SK-N-MC (cell line): ENCODE data around the gene FUCA1.
"Not testable (repeated sequence)": the region's sequence is repeated elsewhere in the genome, so short reads cannot be mapped to it uniquely, and the experiment has no call there.

Experiments used
- DNase-seq: peaks from one replicate; pipeline ENCODE4 v3.0.0-alpha.2; 2011; ENCODE audit warnings: low read depth, low spot score
- H3K27ac ChIP-seq: fragments of 200-600 bp; sonication (generic); 2 replicates; pipeline ENCODE4 v1.5.1; 2016; ENCODE audit warnings: mixed run types
- H3K36me3 ChIP-seq: fragments of 200-600 bp; sonication (generic); 2 replicates; pipeline ENCODE4 v1.6.1; 2017; ENCODE audit warnings: antibody characterized with exemption, low read length, mixed read lengths; ENCODE audit not compliant: insufficient read depth
- H3K4me3 ChIP-seq: fragments of 200-600 bp; sonication (generic); 2 replicates; pipeline ENCODE4 v1.5.1; 2016
- H3K9ac ChIP-seq: fragments of 200-600 bp; sonication (generic); 2 replicates; pipeline ENCODE4 v1.8.0; 2017; ENCODE audit warnings: mixed run types, mixed read lengths; ENCODE audit not compliant: insufficient read length
- H3K9me3 ChIP-seq: fragments of 200-600 bp; sonication (generic); 2 replicates; pipeline ENCODE4 v1.6.1; 2017; ENCODE audit warnings: low read depth, mild to moderate bottlenecking, antibody characterized with exemption, low read length, moderate library complexity, mixed read lengths
- EZH2 ChIP-seq: fragments of 200-600 bp; sonication (generic); IDR thresholded peaks from one replicate; pipeline ENCODE4 v1.6.1; 2017; ENCODE audit warnings: antibody characterized with exemption
- FOXP2 ChIP-seq: optimal IDR thresholded peaks from 2 replicates; pipeline ENCODE3; 2011; ENCODE audit warnings: mild to moderate bottlenecking, moderate library complexity; ENCODE audit not compliant: insufficient read depth; ENCODE audit errors: extremely low read length, control extremely low read depth
- POLR2AphosphoS5 ChIP-seq: IDR thresholded peaks from 2 replicates; pipeline ENCODE4 v1.6.1; 2012; ENCODE audit warnings: mild to moderate bottlenecking, low read depth, low read length, borderline replicate concordance

FUCA1 gene

DNA sequence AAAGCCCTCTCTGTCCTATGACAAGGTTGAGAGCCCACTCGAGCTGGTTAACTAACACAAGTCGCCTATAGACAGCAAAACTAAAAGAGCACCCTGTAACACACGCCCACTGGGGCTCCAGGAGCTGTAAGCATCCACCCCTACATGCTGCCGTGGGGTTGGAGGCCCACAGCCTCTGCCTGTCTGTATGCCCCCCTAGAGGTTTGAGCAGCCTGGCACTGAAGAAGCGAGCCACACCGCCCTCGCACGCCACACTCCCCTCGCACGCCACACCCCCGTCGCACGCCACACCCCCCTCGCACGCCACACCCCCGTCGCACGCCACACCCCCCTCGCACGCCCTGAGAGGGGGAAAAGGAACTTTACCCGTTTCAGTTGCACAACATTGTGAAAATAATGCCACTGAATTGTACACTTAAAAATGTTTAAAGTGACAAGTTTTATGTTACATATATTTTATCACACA, 29.7 kb downstream of the FUCA1 start:
- TF ChIP-seq FOXP2, result no peak
- TF ChIP-seq POLR2AphosphoS5, result peak; percentile 30
- Histone ChIP-seq H3K4me3 (peak overlapping the region; percentile 71), H3K9me3 (no peaks in the 10 kb centered on the region), H3K9ac (peak overlapping the region; percentile 60), H3K27ac (peak overlapping the region; percentile 42; the same call in 1 of the 2 replicates), H3K36me3 (no peaks in the 10 kb centered on the region)
- DNase-seq, result peak; percentile 6

DNA sequence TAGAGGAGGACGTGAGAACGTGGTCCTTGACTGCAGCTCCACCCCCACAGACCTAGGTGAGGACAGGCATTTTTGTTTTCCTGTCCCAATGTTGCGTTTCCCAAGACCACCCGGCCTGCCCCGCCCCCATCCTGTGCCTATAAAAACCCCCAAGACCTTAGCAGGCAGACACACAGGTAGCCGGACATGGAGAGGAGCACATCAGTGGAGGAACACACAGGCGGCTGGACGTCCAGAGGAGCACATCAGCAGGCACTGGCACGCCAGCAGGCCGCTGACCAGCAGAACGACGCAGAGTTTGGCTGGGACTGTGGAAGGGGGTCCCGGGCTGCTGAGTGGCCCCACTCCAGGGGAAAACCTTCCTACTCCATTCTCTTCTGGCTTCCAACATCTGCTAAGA, 30.2 kb downstream of the FUCA1 start:
- H3K36me3 ChIP-seq, result no peaks in the 10 kb centered on the region
- H3K4me3 ChIP-seq, result peak overlapping the region; percentile 71
- no peak overlapping the region for H3K27ac ChIP-seq
- no peaks in the 10 kb centered on the region for H3K9me3 ChIP-seq
- TF ChIP-seq EZH2, result no peak
- no peak for TF ChIP-seq FOXP2
- TF ChIP-seq POLR2AphosphoS5, result no peak
- no peak for DNase-seq
- H3K9ac ChIP-seq, result no peak overlapping the region

DNA sequence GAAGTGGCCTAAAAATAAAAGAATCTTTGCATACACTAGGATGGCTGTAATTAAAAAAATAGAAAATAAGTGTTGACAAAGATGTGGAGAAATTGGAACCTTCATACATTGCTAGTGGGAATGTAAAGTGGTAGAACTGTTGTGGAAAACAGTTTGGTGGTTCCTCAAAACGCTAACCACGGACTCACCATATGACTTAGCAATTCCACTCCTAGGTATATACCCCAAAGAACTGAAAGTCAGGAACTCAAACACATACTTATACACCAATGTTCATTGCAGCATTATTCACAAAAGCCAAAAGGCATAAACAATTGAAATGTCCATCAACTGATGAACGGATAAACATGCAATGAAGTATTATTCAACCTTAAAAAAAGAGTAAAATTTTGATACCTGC, 32.1 kb downstream of the FUCA1 start:
- no peak overlapping the region for H3K27ac ChIP-seq
- no peak for TF ChIP-seq FOXP2
- no peak for TF ChIP-seq POLR2AphosphoS5
- TF ChIP-seq EZH2, result no peak
- no peak for DNase-seq
- H3K9ac ChIP-seq, result no peak overlapping the region
- no peaks in the 10 kb centered on the region for H3K36me3 ChIP-seq
- no peaks in the 10 kb centered on the region for H3K9me3 ChIP-seq
- no peak overlapping the region for H3K4me3 ChIP-seq

DNA sequence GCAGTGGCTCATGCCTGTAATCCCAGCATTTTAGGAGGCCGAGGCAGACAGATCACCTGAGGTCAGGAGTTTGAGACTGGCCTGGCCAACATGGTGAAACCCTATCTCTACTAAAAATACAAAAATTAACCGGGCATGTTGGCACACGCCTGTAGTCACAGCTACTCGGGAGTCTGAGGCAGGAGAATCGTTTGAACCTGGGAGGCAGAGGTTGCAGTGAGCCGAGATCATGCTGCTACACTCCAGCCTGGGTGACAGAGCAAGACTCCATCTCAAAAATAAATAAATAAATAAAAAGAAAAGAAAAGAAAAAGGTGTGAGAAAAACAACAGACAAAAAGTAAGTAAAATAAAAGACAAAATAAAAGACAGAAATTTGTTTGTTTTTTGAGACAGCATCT, 33.9 kb downstream of the FUCA1 start:
- not testable (repeated sequence) for H3K36me3 ChIP-seq, H3K9me3 ChIP-seq, H3K27ac ChIP-seq, H3K9ac ChIP-seq, DNase-seq, H3K4me3 ChIP-seq

DNA sequence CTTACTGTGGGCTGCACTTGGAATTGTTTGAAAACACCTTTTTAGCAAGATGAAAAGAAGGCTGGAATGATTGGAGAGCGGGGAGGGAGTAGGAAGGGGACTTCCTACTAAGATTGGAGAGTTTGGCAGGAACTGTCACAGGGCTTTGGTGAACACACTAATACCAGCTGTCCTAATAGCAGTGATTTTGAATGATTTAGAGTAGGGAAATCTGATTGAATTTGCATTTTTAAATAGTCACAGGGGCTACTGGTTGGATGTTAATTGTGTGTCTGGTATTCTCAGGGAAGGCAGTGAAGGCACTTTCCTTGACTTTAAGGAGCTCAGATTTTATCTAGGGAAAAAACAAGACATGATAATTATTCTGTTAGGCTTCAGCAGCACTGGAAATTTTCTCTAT, 40.4 kb downstream of the FUCA1 start:
- no peak for TF ChIP-seq POLR2AphosphoS5
- no peak for TF ChIP-seq FOXP2
- no peak for TF ChIP-seq EZH2
- Histone ChIP-seq H3K27ac (peak overlapping the region; percentile 62), H3K4me3 (no peak overlapping the region), H3K36me3 (no peaks in the 10 kb centered on the region), H3K9ac (no peak overlapping the region), H3K9me3 (no peaks in the 10 kb centered on the region)
- DNase-seq, result no peak

DNA sequence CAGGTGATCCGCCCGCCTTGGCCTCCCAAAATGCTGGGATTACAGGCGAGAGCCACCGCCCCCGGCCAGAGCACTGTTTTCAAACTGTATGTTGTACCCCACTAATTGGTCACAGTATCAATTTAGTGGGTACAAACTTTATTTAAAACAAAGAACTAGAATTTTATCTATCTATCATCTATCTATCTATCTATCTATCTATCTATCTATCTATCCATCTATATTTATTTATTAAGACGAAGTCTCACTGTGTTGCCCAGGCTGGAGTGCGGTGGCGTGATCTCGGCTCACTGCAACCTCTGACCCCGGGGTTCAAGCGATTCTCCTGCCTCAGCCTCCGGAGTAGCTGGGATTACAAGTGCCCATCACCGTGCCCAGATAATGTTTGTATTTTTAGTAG, 41.5 kb downstream of the FUCA1 start:
- not testable (repeated sequence) for H3K4me3 ChIP-seq, H3K36me3 ChIP-seq, DNase-seq, H3K27ac ChIP-seq, H3K9me3 ChIP-seq, H3K9ac ChIP-seq

DNA sequence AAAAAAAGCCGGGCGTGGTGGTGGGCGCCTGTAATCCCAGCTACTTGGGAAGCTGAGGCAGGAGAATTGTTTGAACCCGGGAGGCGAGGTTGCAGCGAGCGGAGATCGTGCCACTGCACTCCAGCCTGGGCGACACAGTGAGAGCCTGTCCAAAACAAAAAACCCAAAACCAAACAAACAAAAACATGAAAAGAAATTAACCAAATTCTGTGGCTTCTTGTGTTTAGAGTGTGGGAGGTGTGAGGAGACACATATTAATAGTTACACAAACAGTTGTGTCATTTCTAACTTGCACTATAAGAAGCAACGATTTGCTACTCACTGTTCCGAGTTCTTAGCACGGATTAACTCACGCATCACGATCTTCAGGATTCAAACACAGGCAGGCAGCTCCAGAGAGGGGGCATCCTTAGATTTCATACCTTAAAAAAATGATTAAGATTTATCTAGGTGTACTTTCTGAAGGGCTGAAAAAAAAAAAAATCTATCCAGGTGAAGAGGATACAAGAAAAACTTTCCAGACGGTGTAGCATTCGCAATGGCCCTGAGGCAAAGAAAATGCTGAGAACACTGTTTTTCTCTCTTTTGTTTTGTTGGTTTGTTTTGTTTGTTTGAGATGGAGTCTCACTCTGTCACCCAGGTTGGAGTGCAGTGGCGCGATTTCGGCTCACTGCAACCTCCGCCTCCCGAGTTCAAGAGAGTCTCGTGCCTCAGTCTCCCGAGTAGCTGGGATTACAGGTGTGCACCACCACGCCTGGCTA, 42.1 kb downstream of the FUCA1 start:
- Histone ChIP-seq H3K4me3 (peak overlapping the region; percentile 94), H3K36me3 (no peaks in the 10 kb centered on the region), H3K27ac (peak overlapping the region; percentile 5; the same call in 1 of the 2 replicates)

DNA sequence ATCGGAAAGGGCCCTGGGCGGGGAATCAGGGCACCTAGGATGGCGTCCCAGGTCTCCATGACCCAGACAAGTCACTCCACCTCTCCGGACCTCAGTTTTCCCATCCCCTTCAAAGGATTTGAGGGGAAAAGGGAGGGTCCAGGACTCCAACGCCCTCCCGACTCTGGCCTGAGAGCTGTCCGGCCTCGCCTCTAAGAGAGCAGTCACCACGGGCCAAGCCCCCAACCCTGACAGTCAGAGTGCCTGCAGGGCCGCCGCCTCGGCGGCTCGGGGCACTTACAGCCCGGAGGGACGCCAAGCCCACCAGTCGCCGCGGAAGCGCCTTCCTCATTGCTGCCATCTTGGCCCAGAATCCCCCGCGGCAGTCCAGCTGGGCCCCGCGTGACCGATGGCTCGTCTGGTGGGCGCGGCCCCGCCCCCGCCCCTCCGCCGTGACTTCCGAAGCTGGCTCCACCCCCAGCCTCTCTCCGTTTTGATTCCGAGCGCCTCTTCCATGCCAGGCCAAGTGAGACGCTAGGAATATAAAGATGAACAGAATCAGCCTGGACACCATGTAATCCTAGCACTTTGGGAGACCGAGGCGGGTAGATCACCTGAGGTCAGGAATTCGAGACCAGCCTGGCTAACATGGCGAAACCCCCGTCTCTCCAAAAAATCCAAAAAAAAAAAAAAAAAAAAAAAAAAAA, 42.9 kb downstream of the FUCA1 start, which contains the start of gene HMGCL:
Gene HMGCL, minus strand, starts transcription at position 354 of the 686 bp plus-strand sequence. Its CDS starts 14 bp downstream, at position 340.
- DNase-seq, result no peak
- Histone ChIP-seq H3K9me3 (no peaks in the 10 kb centered on the region), H3K36me3 (no peaks in the 10 kb centered on the region), H3K4me3 (peak within 1 kb of the TSS; percentile 94), H3K9ac (peak within 1 kb of the TSS; percentile 96), H3K27ac (peak within 1 kb of the TSS; percentile 85)
- TF ChIP-seq POLR2AphosphoS5, result peak; percentile 95
- TF ChIP-seq EZH2, result no peak

More for the DNA sequence above, 42.1 kb downstream of the FUCA1 start:
- Histone ChIP-seq H3K9ac (peak overlapping the region; percentile 96), H3K9me3 (no peaks in the 10 kb centered on the region)
- TF ChIP-seq POLR2AphosphoS5 (no peak), FOXP2 (no peak), EZH2 (no peak)
- DNase-seq, result no peak

DNA sequence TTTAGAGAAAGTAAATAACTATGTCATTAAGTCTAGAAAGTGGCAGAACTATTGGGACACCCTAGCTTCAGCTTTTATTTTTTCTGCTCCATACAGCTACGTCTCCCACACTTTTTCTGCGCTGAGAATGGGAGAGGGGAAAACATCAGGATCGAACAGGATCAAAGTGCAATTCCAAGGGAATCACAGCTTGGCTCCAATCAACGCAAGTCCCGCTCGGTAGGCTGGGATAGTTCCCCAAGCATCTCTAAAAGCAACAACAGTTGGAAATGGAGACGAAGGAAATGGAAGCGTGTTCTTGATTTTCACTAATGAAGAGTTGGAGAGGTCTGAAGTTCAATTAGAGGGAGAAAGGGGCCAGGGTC, 43.4 kb downstream of the FUCA1 start:
- Histone ChIP-seq H3K27ac (peak overlapping the region; percentile 85), H3K4me3 (peak overlapping the region; percentile 94), H3K9me3 (no peaks in the 10 kb centered on the region), H3K36me3 (no peaks in the 10 kb centered on the region), H3K9ac (peak overlapping the region; percentile 96)
- DNase-seq, result no peak
- TF ChIP-seq POLR2AphosphoS5 (no peak), EZH2 (no peak), FOXP2 (no peak)
